GM18499 (cell line): ENCODE results near the gene CLEC20A.

Experiments
- ATAC-seq: cut with Tn5 transposase; IDR thresholded peaks from one replicate; pipeline ENCODE4 v1.9.1; 2021; ENCODE audit warnings: moderate number of reproducible peaks; ENCODE audit not compliant: insufficient read depth, unreplicated experiment

CLEC20A gene

GRCh38 chr1:178496410-178497135 is at the start of gene CLEC20A:
TSS of gene CLEC20A (minus strand) at chr1:178496964. CDS start at chr1:178496939, 25 bp downstream.
- ATAC-seq = no peak

- ATAC-seq = no peak
Measured at GRCh38 chr1:178544531-178544930, 47.8 kb upstream of the CLEC20A start.

- peak; percentile 24 for ATAC-seq
Measured at GRCh38 chr1:178543290-178543607, 46.5 kb upstream of the CLEC20A start.

- peak; percentile 37 for ATAC-seq
Measured at GRCh38 chr1:178542554-178543289, 46.0 kb upstream of the CLEC20A start.

GRCh38 chr1:178541829-178542553 is 45.2 kb upstream of the CLEC20A start:
- ATAC-seq = peak; percentile 9

- no peak for ATAC-seq
Measured at GRCh38 chr1:178541379-178541778, 44.6 kb upstream of the CLEC20A start.

- ATAC-seq = no peak
Measured at GRCh38 chr1:178540646-178541045, 43.9 kb upstream of the CLEC20A start.

GRCh38 chr1:178540204-178540603 is 43.4 kb upstream of the CLEC20A start:
- no peak for ATAC-seq

GRCh38 chr1:178539291-178539690 is 42.5 kb upstream of the CLEC20A start:
- no peak for ATAC-seq

GRCh38 chr1:178538192-178538916 is 41.6 kb upstream of the CLEC20A start:
- ATAC-seq = no peak

GRCh38 chr1:178537382-178538090 is 40.8 kb upstream of the CLEC20A start:
- no peak for ATAC-seq

- no peak for ATAC-seq
Measured at GRCh38 chr1:178536844-178537371, 40.1 kb upstream of the CLEC20A start.

- ATAC-seq = no peak
Measured at GRCh38 chr1:178536329-178536728, 39.6 kb upstream of the CLEC20A start.

- ATAC-seq = no peak
Measured at GRCh38 chr1:178534137-178534868, 37.5 kb upstream of the CLEC20A start.

GRCh38 chr1:178533121-178533946 is 36.6 kb upstream of the CLEC20A start:
- ATAC-seq = no peak

GRCh38 chr1:178532392-178532791 is 35.6 kb upstream of the CLEC20A start:
- no peak for ATAC-seq

GRCh38 chr1:178531887-178532286 is 35.1 kb upstream of the CLEC20A start:
- no peak for ATAC-seq

- no peak for ATAC-seq
Measured at GRCh38 chr1:178530502-178530901, 33.7 kb upstream of the CLEC20A start.
